Activated T-helper 1 cell treated with Interleukin-2 at 50 U/mL for 16 hours (primary cell): Measurements from ENCODE around the gene ELOVL1.

Source experiments
- DNase-seq: peaks from one replicate; pipeline ENCODE4 v3.0.0-alpha.2; 2020; ENCODE audit warnings: low read depth

Gene ELOVL1

DNA sequence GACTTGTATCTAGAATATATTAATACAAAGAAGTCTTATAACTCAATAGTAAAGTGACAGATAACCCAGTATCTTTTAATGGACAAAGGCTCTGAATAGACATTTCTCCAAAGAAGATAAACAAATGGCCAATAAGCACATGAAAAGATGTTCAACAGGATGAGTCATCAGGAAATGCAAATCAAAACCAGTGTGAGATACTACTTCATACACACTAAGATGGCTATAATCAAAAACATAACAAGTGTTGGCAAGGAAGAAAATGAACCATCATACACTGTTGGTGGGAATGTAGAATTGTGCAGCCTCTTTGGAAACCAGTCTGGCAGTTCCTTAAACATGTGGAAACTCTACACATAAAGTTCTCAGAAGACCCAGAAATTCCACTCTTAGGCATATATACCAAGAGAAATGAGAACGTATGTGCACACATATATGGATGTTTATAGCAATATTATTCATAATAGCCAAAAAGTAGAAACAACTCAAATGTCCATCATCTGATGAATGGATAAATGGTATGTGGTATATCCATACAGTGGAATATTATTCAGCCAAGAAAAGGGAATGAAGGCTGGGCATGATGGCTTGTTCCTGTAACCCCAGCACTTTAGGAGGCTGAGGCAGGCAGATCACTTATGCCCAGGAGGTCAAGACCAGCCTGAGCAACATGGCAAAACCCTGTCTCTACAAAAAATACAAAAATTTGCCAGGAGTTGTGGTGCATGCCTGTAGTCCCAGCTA is 40.1 kb downstream of the ELOVL1 start:
- no peak for DNase-seq

DNA sequence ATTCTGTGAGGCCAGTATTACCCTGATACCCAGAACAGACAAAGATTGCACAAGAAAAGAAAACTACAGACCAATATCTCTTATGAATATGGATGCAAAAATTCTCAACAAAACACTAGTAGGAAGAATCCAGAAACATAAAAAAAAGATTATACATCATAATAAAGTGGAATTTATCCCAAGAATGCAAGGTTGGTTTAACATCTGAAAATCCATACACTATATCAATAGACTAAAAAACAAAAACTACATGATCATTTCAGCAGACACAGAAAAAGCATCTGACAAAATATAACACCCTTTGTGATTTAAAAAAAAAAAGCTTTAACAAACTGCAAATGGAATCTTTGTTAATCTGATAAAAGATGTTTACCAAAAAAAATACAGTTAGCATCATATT is 42.4 kb downstream of the ELOVL1 start:
- DNase-seq = no peak

DNA sequence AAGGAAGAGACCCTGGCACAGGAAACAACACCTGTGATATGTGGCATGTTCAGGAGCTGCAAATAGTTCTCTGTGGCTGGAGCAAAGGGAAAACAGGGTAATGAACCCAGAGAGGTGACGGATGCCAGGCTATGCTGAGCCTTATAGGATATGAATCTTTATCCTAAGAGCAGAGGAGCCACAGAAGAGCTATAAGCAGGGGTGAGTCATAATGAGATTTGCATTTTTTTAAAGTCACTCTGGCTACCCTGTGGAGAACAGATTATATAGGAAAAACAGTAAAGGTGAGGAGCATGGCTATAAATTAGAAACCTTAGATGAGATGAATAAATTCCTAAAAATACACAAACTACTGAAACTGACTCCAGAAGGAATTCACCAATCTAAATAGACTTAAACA is 43.0 kb downstream of the ELOVL1 start:
- no peak for DNase-seq

DNA sequence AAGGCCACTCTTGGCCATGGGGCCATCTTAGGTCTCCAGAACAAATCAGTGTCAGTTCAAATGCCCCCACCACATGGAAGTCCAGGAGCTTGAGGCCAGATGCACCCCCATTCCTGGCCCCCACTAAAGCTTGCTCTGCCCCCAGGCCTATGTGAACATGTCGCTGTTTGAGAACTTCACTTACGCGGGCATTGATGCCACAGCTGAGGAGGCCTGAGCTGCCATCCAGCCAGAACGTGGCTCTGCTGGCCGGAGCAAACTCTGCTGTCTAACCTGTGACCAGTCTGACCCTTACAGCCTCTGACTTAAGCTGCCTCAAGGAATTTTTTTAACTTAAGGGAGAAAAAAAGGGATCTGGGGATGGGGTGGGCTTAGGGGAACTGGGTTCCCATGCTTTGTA is 45.3 kb downstream of the ELOVL1 start:
- DNase-seq = no peak

DNA sequence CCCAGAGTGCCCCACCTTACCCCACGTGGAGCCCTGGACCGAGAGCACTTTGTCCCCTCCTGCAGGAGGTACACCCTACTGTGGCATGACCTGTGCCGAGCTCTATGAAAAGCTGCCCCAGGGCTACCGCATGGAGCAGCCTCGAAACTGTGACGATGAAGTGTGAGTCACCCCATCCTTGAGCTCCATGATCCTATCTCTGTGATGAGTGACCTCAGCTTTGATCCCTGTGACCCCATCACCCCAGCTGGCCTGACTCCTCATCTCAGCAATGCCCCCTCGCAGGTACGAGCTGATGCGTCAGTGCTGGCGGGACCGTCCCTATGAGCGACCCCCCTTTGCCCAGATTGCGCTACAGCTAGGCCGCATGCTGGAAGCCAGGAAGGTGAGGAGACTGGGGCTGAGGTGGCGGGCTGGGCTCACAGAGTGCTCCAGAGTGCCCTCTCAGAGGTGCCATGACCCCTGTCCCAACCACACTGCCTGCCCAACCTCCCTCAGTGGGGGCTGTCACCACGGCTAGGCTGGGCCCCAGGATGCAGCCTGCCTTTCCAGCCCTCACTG is 46.4 kb downstream of the ELOVL1 start:
- DNase-seq = no peak

DNA sequence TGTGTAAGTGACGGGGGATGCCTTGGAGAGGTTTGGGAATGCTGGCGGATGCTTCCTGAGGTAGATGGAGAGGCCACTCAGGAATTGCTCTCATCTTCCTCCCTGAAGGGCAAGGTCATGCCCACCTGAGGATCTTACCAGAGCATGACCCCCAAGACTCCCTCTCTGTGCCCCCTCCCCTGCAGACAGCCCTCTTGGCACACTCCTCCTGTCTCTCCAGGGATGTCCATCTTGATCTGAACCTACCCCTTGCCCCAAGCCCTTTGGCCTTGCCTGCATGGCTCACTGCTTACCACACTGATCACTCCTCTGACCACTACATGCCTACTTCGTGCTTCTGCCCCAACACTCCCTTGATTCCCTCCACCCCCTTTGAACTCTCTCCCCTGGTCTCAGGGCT is 48.0 kb downstream of the ELOVL1 start:
- DNase-seq = no peak

DNA sequence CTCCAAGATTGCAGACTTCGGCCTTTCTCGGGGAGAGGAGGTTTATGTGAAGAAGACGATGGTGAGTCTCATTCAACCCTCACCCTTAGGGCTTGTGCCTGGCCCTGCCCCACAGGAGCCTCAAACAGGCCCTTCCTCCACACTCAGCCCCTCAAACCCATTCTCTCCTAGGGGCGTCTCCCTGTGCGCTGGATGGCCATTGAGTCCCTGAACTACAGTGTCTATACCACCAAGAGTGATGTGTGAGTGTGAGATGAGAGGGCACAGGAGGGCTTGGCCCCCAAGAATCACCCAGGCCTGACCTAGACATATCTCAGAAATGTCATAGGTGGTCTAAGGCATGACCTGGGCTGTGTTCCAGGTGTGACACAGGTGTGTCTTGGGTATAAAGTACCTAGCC is 48.5 kb downstream of the ELOVL1 start:
- DNase-seq = no peak

DNA sequence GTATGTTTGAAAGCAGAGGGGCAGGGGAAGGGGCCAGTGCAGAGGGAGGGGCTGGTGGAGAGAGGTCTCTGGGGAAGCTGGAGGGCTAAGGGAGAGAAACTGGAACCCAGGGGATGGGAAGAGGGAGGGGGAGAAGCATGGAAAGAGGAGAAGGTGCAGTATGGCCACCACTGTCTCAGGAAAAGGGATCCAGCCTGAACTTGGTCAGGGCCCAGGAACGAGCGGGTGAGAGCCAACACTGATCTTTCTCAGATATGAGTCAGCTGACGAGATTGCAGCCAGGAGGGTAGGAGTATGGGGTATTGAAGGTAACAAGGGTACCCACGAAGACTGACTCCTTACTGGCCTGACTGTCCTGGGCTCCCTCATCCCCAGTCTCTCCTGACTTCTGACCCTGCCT is 49.0 kb downstream of the ELOVL1 start:
- no peak for DNase-seq

DNA sequence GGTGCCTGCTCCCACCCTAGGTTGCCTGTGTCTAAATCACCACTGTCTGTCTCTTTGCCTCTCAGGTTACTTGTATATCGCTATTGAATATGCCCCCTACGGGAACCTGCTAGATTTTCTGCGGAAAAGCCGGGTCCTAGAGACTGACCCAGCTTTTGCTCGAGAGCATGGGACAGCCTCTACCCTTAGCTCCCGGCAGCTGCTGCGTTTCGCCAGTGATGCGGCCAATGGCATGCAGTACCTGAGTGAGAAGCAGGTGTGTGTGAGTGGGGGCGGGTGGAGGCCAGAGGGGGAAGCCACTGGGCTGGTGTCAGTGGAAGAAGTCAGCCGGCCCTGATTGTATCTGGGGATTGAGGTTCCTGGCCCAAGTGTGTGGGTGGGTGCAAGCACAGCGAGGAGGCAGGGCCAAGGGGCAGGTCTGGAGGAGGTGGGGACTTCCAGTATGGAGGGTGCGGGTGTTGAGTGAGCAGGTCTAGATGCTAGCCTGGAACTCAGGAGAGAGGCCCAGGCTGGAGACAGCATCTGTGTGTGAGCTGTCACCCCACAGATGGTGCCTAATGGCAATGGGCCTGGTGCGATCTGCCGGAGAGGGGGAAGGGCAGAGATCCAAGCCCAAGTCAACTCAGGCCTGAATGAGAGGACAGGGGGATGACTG is 49.9 kb downstream of the ELOVL1 start:
- no peak for DNase-seq

DNA sequence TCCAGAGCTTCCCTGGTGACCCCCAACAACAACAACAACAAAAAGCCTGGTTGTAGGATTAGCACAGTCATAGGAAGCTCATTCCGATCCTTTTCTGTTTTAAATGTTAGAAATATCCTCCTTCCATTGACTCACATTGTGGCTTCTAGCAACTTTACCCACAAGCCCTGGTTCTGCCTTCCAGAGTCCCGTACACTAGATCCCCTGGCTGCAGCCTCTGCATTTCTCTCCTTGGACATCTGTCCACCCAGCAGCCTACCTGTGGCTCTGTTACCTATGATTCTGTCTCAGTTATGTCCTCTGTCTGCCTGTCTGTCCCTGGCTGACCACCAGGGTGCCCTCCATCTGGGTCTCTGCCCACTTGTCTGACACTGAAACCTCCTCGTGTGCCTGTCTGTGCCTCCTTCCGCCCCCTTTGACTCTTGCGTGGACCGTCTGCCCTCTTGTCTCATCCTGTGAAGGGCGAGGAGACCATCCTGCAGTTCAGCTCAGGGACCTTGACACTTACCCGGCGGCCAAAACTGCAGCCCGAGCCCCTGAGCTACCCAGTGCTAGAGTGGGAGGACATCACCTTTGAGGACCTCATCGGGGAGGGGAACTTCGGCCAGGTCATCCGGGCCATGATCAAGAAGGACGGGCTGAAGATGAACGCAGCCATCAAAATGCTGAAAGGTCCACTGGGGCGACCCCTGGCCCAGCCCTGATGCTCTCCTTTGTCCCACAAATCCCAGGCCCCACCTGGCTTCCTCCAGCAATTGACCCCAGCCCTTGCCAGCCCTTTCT is 50.9 kb downstream of the ELOVL1 start:
- DNase-seq = no peak

DNA sequence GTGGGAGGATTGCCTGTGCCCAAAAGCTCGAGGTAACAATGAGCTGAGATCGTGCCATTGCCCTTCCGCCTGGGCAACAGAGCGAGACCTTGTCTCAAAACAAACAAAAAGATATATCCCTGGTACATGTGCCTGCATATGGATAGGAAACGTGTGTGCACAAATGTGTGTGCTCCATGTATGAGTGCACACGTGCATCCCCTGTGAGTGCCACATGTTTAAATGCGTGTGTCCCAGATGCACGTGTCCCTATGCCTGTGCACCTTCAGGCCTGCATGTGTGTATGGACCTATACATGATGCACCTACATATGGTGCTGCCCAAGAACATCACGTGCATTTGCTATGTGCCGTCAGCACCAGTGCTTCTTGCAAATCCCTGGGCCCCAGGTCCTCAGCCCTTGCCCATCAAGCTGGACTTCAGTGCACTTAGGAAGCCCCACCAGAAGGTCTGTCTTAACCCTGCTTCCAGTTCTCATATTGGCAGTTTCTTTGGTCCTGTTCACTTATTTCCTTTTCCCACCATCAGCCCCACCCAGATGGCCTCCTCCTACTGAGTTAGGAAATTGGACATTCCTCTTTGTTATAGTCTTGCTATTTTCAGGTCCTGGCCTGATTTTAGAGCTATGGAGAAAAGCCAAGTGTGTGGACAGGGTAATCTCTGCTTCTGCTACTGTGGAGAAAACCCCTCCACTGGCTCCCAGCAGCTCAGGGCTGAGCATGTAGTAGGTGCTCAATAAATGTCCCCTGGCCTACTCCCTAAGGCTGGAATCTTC is 51.7 kb downstream of the ELOVL1 start:
- DNase-seq = no peak

DNA sequence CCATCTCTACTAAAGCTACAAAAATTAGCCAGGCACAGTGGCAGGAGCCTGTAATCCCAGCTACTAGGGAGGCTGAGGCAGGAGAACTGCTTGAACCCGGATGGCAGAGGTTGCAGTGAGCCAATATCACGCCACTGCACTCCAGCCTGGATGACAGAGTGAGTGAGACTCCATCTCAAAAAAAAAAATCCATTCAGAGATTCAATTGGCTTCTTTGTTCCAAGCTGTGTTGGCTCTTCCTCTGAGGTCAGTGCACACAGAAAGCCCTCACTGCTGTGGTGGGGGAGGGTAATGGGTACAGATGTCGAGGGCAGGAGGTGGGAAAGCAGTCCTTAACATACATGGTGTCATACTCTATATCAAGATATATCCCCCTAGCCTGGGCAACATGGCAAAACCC is 52.3 kb downstream of the ELOVL1 start:
- no peak for DNase-seq

DNA sequence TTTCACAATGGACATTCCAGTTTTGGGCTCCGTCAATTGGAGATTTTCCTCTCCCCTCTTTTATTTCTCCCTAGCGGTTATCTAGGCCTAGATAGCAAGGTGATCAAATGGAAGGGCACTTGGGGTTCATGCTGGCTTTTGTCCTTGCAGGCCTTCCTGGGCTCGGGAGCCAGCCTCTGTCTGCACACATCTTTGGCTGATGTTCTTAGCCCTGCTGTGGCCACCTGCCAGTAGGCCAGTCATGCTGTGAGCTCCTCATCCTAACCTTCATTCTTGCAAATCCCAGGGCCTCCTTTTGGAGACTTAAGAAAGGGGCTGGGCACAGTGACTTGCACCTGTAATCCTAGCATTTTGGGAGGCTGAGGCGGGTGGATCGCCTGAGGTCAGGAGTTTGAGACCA is 53.6 kb downstream of the ELOVL1 start:
- no peak for DNase-seq

DNA sequence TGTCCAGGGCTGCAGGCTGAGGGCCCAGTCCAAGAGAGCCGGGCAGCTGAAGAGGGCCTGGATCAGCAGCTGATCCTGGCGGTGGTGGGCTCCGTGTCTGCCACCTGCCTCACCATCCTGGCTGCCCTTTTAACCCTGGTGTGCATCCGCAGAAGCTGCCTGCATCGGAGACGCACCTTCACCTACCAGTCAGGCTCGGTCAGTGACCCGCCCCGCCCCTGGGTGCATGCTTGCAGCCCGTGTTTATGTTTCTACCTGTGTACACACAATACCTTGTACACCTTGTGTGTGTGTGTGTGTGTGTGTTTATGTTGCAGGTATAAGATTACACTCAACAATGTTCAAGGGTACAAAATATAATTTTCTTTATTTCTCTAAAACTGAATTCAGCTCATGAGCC is 54.0 kb downstream of the ELOVL1 start:
- no peak for DNase-seq
